A172 (cell line): ENCODE measurements around the gene SDK2. TPM values are rescaled to one million over a fixed set of nuclear protein-coding genes. Genes with fewer than 3 reads are reported as not detected.
"Not testable (repeated sequence)": the region's sequence is repeated elsewhere in the genome, so short reads cannot be mapped to it uniquely, and the experiment has no call there.

Experiments
- DNase-seq: peaks from one replicate; pipeline ENCODE4 v3.0.0-alpha.2; 2015; ENCODE audit warnings: low spot score
- total RNA-seq: library from RNA; depleted of rRNA; stranded (reverse); fragments of >200 nt; shearing (Covaris generic); gene quantifications from 2 replicates; pipeline ENCODE4 v1.2.3, GENCODE V29; 2014

Gene SDK2
- total RNA-seq, 1 experiment from 2014 or later, result 0.69 TPM

DNA sequence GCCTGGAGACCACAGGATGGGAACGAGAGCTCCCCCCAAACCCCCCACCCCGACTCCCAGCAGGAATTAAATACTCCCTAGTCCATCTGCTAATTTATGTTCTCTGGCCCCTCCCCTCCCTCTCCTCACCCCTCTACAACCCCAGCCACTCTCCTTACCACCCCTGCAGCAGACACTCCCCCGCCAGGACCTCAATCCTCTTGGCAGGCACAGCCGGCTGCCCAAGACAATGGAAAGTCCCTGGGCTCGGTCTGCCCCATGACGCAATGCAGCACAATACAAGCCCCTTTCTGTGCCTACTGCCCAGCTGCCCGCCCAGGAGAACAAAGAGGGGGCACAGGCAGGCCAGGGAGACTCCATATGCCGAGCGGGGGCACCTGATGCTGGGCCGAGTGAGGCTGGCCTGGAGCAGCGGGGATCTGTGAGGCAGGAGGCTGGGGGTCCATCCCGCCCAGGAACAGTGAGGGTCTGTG lies 302.2 kb downstream of the SDK2 start:
- peak; percentile 96 for DNase-seq

DNA sequence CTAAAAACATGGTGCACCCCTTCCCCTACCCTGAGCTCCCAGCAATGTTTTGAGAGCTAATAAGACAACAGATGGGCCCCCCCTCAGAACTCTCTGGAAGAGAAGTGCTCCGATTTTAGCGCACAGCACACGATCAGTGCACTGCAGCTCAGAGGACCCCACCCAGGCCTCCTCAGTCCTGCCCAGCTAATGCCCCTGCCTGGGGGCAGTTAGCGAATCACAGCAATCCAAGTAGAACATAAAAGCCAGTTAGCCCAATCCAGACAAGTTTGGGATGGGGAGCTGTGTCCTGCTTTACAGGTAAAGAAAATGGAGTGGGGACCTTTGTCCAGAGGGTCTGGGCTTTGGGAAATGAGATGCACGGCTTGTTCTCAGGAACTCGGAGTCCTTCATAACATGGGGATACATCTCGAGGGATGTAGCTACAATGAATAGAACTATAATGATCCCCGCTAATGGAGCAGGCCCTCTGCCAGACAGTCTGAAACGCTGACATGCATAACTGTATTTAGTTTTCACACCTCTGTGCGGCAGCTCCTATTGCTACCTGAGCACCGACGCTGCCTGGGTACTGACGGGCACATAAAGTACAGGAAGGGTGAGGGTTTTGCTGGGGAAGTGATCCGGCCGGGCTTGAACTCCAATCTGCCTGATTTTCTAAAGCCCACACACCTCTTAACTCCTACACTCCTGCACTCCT lies 302.7 kb downstream of the SDK2 start:
- DNase-seq, result no peak

DNA sequence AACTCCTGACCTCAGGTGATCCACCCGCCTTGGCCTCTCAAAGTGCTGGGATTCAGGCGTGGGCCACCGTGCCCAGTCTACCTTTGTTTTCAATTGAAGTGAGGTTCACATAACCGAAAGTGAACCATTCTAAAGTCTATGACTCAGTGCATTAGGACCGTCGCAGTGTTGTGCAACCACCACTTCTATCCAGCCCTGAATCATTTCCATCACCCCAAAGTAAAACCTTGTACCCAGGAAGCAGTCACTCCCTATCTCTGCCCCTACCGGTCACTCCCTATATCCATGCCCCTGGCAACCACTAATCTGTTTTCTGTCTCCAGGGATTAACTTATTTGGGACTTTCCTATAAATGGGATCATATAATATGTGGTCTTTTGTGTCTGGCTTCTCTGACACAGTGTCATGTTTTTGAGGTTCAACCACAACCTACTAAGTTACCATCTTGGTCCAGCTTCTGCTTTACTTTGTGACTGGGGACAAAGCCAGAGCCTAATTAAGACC lies 304.1 kb downstream of the SDK2 start:
- DNase-seq, result peak; percentile 99

DNA sequence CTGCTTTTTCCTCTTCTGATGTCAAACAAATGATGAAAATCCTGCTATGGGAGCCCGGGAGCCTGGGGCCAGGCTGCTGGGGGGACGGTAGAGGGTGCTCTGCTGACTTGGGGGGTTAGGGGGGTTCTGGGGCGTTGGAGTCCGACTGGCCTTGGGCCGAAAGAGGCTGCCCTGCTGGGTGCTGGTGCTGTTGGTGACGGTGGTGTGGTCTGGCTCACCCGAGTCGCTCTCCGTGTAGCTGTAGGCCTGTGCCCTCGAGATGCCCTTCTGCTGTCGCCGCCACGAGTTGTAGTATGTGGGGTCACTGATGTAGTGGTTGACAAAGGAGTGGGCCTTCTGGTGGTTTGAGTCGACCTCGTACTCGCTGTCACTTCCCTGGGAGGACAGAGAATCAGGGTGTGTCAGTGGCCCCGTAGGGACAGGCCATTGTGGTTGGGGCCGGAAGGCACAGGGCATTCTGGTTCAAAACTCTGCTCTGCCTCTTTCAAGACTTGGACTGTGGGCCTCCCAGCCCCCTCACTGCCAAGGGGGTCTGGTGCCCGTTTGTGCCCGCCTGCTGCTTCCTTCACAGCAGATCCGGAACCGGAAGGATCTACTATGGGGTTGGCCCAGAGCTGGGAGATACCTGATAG lies 305.6 kb downstream of the SDK2 start:
- no peak for DNase-seq

DNA sequence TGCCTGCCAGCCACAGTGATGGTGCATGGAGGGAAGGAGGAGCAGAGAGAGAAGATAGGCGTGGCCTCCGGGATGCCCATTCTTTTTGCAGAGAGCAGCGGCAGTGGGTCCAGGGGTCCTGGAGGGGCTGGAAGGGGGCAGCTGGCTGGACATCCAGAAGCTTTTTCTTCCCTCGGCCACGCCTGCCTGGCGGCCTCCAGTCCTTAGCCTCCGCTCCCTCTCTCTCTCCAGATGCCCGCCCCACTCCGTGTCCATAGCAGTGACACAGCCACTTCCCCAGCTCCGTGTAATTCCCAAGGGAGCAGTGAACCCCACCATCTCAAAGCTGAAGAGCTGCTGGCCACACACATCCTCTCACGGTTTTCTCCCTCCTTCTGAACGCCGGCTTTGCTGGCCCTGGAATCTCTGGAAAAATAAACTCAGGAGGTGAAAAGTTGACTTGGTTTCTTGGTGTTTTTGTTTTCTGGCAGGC lies 306.2 kb downstream of the SDK2 start:
- peak; percentile 22 for DNase-seq

DNA sequence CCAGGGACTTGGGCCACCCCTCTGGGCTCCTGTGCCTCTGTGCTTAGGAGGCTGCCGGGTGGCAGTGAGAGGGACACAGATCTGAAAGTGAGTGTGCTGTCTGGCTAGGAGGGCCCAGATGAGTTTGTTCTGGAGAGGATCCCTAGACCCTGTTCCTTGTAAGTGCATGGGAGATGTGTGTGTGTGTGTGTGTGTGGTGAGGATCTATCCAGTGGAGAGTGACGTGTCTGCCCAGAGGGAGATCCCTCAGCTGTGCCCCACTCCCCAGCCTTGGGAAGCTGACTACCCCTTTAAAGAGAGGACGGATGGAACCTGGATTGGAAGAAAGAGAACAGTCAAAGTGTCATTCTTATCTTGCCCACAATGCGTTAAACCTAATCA lies 306.9 kb downstream of the SDK2 start:
- no peak for DNase-seq

DNA sequence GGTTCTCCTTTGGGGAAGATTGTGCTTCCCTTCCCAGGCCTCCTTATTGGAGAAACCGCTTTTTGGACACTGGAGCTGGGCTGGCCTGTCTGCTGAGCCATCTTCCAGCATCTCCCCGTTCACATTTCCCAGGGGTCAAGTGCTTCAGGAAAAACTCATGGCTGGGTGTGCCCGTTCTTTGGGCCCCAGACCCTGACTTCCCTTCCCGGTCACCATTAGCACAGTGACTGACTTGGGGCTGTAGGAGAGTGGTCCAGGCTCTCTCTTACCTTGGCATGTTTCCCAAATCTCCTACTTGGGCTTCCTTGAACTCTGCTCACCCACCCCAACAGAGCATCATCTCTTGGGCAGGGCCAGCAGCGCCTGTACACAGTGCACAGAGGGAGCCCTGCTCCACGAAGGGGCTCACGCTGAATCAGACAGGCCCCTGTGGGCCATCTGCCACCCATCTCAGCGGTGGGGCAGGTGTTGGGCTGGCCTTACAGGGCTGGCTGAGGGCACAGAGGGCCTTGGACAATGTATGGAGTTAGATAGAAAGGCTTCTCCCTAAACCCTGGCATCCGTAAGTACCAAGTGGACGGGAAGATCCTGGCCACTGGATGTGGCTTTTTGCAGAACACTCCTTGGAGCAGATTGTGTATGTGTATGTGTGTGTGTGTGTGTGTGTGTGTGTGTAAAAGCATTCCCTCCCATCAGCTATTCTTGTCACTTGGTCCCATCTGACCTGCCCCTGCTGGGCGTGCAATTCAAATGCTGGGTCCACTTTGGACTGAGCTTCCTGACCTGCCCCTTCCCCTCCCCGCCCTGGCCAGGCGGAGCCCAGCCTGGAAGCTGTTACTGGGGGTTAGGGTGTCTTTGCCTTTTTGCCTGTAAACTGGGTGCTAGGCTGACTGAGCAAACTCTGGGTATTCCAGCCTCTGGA lies 307.6 kb downstream of the SDK2 start:
- DNase-seq, result no peak

DNA sequence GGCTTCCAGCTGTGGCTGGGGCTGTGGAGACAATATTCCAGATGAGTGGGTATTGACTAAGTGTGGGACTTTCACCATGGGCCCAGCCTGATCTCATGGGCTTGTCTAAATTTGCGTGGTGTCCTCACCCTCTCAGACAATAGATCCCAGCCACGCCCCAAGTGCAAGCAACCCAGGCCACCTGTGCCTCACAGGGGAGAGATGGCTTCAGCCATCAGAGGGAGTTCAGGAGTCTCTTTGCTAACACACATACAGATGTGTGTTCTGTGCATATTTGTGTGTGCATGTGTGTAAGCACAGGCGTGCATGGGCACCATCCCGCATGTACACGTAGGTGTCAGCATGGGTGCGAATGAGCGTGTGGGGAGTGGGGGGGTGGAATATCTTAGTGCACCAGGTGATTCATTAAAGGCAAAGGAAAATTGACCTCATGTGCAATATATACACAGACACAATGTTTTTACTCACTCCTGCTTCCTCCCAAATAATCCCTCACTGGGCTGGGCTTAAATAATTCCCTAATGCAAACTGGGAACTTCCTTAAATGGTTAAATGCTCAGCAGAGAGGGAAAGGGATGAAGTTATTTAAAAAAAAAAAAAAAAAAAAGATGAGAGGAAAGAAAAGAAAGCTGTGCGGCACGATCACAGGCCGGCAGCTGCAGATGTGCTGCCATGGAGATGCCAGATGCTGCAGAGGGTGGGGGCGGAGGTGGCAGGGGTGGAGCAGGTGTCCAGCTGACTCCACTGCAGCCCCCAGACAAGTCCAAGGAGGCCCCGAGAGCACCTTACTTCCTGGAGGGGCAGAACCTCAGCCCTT lies 308.4 kb downstream of the SDK2 start:
- DNase-seq, result no peak

DNA sequence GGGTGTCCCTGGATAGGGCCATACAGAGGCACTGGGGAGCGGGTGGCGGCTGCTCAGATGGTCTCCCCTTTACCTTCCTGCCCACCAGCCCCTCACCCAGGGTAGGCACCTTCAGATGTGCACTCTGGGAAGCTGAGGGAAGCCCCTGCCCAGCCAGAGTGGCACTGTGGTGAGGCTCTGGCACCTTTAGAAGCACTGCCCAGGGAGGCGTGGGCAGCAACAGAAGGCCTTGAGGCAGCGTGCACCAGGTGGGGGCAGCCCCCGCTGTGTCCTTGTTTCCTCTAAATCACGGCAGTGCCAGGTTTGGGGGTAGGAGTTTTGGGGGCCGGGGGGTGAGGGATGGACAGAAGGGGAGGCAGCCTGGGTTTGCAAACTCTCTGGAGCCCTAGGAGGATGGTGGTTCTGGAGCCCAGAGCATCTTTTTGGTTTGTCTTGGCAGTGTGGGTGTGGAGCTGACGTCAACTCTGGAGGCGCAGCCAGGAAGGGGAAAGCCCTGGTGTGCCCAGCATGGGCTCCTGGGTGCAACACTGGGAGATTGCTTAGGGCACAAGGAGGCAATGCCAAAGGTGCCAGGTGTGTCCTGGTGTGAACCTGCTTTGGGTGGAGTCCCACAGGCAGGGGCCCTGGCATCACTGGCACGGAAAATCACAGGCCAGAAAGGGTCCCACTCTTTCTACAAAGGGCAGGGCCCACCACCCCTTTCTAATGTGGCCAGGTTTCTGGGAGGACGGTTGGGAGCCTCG lies 309.3 kb downstream of the SDK2 start:
- no peak for DNase-seq

DNA sequence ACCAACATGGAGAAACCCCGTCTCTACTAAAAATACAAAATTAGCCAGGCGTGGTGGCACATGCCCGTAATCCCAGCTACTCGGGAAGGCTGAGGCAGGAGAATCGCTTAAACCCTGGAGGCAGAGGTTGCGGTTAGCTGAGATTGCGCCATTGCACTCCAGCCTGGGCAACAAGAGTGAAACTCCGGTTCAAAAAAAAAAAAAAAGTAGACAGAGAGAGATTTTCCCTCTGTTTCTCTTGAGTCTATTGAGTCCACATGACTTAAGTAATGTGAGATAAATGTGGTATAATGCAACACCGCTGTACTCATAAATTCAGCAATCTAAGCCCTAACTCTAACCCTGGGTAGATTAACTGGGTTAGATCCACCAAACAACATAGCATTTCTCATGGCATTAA lies 310.8 kb downstream of the SDK2 start:
- DNase-seq, result not testable (repeated sequence)

DNA sequence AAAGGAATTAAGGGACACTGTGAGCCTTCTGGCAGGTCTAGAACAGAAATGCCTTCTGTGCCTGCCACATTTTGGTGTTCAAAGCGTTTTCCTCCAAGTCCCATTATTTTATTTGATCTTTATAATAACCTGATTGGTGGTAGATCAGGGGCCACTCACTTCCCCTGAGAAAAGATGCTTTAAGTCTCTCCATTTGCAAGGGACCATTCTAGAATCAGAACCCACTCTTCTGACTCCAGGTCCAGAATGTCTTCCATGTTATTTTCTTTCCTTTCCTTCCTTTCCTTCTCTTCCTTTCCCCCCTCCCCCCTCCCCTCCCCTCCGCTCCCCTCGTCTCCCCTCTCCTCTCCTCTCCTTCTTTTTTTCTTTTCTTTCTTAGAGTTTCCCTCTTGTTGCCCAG lies 313.2 kb downstream of the SDK2 start:
- no peak for DNase-seq

DNA sequence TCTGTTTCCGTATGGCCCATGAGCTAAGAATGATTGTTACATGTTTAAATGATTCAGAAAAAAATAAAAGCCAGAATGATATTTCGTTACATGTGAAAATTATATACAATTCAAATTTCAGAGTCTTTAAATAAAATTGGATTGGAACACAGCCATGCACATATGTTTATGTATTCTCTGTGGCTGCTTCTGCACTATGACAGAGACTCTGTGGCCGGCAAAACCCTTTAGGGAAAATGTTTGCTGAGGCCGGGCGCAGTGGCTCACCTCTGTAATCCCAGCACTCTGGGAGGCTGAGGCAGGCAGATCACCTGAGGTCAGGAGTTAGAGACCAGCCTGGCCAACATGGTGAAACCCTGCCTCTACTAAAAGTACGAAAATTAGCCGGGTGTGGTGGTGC lies 316.6 kb downstream of the SDK2 start:
- no peak for DNase-seq

DNA sequence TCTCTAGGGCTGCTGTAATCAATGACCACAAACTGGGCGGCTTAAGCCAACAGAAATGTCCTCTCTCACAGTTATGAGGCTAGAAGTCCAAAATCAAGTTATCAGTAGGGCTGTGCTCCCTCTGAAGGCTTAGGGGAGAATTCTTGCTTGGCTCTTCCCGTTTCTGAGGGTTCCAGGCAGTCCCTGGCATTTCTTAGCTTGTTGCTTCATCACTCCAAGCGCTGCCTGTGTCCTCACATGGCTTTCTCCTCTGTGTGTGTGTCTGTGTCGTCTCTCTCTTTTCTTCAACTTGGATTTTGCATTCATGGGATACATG lies 318.8 kb downstream of the SDK2 start:
- no peak for DNase-seq

DNA sequence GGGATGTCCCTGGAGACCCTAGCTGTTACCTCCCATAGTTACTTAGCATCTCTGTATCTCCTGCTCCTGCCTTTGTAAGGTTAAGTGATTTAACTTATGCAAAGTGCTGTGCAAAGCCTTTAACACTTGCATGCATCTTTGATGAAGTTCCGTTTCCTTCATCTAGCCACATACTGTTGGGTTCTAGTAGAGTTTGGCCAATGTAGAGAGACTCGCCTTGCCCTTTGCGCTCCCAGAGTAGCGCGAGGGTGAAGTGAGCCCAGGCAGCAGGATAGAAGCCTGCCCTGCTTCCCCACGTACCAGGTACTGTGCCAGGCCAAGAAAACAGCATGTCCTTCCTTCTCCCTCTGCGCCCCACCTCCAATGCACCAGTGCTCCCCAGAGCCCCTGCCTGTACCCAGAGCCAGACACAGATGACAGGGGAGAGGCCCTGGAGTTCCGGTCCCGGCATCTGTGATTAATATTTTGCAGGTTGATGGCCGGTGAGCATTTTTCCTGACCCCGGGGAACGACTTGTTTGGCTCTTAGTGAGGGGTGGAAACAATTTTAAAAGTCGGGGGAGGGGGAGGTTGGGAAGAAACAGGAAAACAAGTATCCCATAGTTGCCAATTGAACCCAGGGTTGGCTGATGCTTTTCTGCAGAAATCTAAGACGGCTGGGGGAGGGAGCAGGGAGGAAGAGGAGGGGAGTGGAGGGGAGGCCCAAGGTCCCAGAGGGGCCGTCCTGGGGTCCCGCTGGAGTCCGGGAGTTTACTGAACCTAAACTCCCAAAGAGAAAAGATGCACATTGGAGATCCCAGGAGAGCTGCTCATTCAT lies 319.3 kb downstream of the SDK2 start:
- DNase-seq, result no peak

DNA sequence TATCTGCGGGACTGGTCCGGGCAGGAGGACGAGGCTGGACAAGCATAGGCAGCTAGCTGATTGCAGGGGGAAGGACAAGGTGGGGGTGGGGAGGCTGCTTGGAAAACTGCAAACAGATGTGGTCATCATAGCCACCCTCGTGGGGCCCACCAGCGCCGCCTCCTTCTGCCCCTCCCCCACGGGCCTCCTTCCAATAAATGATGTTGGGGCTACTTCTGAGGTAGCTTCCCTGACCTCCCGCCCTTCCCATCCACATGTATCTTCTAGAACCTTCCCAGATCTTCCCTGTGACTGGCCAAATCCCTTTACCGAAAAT lies 320.1 kb downstream of the SDK2 start:
- DNase-seq, result no peak

DNA sequence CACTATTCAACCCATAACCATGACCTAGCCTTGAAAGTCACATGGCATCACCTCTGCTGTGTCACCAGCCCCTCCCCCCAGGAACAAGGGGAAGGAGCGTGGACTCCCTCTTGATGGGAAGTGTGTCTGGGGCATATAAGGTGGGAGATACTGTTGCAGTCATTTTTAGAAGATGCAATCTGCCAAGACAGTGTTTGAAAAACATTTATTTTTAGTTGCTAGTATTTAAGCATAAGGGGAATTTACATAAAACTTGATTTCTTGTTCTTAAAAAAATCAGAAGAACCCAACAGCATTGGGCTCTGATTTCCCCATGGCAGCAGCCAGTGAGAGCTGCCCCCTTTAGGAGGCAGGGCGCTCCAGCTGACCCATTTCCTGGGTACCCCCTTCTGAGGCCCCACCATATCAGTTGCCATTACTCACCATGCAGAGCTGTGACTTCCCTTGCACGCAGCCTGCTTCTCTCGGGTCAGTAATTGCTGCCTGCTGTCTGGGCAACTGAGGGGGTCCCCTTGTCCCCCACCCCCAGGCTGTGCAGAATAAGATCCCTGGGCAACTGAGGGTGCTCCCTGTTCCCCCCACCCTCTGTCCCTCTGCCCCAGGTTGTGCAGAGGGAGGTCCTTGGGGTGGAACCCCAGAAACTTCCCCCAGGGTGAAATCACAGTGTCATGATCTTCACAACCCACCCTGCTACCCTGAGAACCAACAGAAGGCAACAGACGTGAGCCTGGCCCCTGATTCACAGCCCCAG lies 320.7 kb downstream of the SDK2 start:
- DNase-seq, result no peak

DNA sequence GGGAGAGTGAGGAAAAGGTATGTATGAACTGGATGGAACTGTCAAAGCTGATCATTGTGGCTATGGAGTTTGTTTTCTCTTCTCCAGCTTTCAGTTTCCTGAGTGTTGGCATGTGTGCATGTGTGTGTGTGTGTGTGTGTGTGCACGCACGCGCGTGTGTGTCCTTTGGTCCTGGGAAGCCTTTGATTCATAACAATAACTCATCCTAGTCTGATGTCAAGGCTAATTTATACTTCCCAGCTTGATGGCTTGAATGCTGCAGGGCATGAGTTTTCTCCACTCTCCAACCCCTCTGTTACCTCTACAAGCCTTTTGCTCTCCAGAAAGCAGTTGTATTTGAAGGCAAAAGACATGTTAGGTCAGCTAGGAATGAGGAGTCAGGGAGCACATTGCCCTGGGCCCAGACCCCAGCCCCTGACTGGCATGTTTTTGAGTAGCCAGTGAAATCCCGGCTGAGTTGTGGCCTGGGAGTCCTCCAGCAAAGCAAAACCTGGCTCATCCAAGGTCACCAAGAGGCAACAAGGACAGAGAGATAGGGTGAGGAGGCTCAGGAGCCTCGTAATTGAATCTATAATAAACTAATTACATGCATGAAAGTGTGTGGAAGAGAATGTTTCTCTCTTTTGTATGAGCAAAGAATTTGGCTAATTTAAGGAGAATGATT lies 323.5 kb downstream of the SDK2 start:
- DNase-seq, result no peak

DNA sequence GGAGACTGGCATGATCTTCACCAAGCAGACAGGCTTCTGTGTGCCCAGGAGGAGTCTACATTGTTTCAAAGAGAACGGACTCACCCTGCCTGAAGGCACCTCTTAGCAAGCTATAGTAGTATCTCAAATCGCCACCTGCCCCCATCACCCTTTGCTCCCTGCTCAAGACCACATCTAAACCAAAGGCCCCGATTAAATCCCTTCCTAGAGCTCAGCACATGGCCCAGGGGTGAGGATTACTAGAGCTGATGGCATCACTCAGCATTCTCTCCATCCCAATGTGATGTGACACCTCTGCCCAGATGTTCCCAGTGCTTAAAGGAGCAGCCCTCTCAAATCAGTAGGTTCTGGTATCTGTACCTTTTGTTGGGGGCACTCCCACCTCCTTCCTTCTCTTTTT lies 324.5 kb downstream of the SDK2 start:
- DNase-seq, result no peak

DNA sequence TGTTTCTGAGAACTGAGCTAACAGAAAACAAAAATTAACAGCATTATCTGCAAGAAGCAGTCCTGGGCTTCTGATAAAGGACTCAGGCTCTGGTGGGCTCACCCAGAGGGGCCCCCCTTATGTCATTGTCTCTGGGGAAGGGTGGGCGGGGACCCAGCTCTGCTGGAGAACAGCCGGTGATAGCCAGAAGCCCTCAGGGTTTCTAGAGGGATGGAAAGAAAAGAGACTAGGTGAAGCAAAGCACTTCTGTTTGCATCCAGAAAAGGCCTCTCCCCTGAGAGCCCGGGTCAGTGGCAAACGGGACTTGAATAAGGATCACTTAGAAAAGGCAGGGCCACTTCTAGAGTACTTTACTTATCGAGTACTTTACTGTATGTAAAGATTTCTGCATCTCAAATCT lies 325.4 kb downstream of the SDK2 start:
- DNase-seq, result no peak
